Activated naive CD4-positive, alpha-beta T cell treated with Interleukin-2 at 50 U/mL for 16 hours (primary cell): ENCODE measurements around the gene FOXJ2.
"Not testable (repeated sequence)": the region's sequence is repeated elsewhere in the genome, so short reads cannot be mapped to it uniquely, and the experiment has no call there.

Source experiments
- DNase-seq: peaks from one replicate; pipeline ENCODE4 v3.0.0-alpha.2; 2020

FOXJ2 gene

DNA sequence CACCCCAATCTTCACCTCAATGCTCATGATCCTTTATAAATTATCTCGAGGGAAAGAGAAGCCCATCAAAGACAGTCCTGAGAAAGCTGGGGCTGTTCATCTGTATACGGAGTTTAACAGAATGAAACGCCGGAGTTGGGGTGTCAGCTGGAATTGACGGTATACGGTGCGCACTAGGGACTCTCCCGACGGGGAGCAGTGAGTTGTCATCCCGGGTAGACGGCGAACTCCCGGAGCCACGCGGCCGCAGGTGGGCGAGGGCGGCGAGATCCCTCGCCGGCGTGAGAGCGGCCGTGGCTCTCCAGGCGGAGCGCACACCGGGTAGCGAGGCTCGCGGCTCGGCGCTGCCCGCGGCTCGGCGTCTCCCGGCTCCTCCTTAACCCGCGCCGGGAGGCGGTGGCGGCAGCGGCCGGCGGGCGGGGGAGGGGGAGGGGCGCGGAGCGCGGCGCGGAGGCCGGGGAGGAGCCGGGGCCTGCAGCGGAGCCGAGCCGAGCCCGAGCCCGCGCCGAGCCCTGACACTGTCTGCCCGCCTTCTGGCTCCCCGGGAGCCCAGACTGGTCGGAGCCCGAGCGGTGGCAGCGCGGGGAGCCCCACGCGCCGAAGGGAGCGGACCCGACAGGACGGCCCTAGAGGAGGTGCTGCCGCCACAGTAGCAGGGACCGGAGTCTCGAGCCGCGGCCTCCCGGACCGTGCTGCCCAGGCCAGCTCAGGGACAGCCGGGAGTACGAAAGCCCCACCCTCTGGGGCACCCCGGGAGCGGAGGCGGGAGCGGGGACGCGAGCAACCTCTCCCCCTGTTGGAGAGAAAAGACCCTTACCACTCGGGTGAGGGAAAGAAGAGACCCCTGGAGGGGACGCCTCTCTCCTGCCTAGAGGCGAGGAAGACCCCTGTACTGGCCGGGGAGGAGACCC, at the start of gene FOXJ2:
Gene FOXJ2, plus strand, starts transcription at position 475 of the 911 bp plus-strand sequence. CDS start 7,117 bp downstream, outside the sequence.
- peak; percentile 83 for DNase-seq

DNA sequence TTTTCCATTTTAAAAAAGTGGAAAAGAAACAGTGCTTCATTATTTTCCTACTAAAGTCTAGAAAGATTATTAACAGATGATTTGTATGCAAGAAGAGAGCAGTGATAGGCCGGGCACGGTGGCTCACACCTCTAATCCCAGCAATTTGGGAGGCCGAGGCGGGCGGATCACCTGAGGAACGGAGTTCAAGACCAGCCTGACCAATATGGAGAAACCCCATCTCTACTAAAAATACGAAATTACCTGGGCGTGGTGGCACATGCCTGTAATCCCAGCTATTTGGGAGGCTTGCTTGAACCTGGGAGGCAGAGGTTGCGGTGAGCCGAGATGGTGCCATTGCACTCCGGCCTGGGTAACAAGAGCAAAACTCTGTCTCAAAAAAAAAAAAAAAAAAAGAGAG, 49.5 kb upstream of the FOXJ2 start:
- not testable (repeated sequence) for DNase-seq

DNA sequence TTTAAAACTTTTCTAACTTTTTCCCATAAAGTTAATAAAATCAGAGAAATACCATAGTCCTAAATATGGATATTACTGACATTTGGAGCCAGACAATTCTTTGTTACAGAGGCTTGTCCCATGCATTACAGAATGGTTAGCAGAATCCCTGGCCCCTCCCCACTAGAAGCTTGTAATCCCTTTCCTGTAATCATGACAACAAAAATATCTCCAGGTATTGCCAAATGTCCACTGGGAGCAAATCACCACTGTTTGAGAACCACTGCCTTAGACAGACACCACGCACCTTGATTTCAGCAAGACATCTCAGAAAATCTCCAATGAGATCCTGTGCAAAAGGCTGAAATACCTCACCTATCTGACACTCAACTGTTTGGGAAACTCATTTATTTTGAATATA, 49.1 kb upstream of the FOXJ2 start:
- DNase-seq = not testable (repeated sequence)

DNA sequence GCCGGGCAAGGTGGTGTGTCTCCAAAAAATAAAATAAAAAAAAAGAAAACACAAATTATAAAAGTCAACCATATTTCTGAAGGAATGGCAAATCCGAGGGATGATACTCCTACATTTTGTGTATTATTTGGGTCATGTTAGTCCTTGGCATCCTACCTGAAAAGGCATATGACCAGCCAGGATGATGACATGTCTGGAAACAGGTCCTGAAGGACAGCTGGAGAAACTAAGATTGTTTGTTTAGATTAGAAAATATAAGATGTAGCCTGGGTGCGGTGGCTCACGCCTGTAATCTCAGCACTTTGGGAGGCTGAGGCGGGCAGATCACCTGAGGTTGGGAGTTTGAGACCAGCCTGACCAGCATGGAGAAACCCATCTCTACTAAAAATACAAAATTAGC, 47.6 kb upstream of the FOXJ2 start:
- no peak for DNase-seq

DNA sequence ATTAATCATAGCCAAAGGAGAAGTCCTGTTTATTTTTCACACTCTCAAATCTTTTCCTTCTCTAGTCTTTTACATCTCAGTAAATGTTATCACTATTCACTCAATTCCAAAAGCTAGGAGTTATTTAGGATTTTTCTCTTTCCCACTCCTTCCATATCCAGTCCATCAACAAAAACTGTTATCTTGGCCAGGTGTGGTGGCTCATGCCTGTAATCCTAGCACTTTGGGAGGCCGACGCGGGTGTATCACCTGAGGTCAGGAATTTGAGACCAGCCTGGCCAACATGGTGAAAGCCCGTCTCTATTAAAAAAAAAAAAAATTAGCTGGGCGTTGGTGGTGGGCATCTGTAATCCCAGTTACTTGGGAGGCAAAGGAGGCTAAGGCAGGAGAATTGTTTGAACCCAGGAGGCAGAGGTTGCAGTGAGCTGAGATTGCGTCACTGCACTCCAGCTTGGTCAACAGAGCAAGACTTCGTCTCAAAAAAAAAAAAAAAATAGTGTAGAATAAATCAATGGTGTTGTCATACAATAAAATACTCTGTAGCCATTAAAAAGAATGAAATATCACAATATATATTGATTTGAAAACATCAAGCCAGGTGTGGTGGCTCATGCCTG, 46.6 kb upstream of the FOXJ2 start:
- no peak for DNase-seq

DNA sequence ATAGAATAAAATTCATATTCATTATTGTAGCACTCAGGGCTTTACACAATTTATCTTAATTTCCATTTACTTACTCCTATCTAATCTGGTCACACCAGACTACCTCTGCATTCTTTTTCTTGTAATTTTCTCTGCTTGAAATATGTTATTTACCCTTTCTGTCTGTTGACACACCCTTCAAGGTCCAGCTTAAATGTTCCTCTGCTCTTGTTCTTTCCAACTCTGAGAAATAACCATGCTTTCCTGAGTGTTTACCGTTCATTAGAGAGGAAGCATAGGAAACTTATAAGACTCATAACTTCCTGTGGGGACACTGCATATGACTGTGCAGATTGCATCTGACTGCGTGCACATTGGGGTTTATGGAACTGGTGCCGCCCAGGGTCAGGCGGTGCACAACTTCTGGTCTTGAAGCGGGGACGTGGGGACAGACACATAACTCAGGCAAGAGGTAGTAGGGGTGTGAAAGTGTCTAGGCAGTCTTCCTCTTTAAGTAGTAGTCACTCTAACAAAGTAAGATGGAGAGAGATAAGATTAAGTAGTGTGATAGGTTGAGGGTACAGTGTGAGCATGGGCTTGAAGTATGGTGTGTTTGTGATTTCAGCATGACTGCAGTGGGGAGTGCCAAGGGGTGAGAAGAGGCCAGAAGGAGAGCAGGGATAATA, 42.6 kb upstream of the FOXJ2 start:
- peak; percentile 78 for DNase-seq

DNA sequence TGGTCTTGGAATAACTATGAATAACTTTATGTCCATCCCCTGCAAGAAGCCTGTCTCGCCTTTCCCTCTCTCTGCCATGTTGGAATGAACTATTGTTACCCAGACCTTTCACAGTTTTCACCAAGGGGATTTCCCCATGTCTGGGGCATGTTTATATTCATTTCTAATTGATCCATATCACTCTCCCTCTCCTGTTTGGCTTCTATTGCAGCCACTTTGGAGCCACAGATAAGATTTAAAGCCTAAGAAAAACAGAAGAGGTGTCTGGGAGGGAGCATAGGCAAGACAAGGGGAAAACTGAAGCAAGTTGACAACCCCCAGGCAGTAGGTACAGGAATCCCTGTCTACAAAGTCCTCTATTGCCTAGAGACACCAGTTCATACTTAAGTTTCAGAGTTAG, 41.0 kb upstream of the FOXJ2 start:
- DNase-seq = no peak

DNA sequence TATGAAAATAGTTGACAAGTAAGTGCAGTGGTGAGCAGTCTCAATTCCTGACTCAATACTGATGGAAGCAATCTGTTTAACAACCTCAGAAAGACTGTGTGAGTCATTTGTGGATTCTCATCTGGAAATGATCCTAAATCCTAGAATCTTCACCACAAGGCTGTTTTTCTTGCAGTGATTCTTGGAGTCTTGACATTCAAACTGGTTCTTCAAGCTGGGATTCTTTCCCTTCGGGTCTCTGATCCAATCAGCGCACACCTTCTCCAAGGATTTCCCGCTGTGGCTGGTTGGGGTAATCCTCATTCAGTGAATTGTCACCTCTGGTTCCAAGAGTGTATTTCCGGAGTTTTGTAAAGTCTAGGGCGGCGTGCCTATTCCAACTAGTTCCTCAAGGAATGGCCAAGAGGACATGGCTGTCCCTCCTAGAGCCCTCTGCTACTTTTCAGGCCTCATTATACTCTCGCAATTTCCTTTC, 37.7 kb upstream of the FOXJ2 start:
- DNase-seq = no peak

DNA sequence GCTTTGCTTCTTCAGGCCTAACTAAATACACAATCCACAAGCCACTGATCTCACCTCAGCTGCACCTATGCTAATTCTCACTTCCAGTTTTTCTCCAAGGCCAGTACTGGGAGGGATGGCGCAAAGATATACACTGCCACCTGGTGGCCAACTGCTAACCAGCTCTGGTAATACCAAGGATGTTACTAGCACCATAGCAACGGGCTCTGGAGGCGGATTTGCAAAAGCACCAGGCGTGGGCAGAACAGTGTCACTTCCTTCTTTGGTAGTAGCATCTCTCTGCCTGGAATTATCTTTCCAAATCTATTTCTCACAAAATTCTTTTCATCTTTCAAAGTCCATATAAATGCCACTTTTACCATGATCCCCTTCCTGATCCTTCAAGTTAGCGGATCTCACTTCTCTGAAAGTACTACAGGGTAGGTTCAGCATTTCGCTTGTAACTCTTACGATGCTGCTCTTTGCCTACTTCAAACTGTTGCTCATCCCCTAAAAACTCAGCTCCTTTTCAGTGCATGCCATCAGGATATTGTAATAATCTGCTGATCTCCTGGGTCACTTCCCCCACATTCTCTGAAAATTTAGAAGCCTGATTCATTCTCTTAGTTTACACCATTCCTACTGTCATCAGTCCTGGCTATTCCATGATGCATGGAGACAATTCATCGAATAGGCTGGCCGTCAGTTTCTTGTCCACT, 37.1 kb upstream of the FOXJ2 start:
- DNase-seq = peak; percentile 86

DNA sequence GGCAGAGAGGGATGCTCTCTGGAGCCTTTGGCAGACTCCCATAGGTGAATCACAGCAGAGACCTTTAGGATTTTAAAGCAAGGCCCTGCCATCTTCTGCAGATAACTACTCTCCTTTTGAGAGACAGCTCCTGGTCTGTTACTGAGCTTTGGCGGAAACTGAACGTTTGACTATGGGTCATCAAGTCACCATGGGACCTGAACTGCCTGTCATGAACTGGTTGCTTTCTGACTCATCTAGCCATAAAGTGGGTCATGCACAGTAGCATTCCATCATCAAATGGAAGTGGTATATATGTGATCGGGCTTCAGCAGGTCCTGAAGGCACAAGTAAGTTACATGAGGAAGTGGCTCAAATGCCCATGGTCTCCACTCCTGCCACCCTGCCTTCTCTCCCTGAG, 31.7 kb upstream of the FOXJ2 start:
- not testable (repeated sequence) for DNase-seq

DNA sequence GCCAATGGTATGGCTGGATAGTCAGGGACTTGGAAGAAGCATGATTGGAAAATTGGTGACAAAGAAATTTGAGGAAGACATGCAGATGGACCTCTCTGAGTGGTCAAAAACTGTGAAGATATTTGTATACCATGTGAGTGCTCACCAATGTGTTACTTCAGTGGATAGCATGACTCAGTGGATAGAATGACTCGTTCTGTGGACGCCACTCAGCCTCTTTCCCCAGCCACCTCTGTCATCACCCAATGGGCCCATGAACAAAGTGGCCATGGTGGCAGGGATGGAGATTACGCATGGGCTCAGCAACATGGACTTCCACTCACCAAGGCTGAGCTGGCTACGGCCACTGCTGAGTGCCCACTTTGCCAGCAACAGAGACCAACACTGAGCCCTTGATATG, 31.0 kb upstream of the FOXJ2 start:
- DNase-seq = not testable (repeated sequence)

DNA sequence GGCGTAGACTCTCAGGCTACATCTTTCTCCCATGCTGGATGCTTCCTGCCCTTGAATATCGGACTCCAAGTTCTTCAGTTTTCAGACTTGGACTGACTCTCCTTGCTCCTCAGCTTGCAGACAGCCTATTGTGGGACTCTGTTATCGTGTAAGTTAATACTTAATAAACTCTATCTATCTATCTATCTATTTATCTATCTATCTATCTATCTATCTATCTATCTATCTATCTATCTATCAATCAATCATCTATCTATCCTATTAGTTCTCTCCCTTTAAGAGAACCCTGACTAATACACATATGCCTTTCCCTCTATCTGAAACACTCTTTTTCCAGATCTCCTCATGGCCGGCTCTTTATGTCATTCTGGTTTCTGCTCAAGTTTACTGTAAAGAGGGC, 27.6 kb upstream of the FOXJ2 start:
- not testable (repeated sequence) for DNase-seq

DNA sequence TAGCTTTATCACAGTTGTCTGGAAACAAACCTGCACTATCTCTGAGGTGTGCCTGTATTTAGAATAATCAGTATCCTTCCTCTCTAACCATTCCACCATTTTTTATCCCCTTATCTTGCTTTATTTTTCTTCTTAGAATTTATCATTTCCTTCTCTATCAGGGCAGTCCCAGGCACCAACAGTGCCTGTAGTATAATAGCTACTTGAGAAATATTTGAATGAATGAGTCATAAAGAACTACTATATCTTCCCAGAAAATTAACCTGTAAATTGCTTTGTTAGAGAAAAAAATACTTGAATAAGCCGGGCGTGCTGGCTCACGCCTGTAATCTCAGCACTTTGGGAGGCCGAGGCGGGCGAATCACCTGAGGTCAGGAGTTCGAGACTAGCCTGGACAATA, 21.2 kb upstream of the FOXJ2 start:
- no peak for DNase-seq

DNA sequence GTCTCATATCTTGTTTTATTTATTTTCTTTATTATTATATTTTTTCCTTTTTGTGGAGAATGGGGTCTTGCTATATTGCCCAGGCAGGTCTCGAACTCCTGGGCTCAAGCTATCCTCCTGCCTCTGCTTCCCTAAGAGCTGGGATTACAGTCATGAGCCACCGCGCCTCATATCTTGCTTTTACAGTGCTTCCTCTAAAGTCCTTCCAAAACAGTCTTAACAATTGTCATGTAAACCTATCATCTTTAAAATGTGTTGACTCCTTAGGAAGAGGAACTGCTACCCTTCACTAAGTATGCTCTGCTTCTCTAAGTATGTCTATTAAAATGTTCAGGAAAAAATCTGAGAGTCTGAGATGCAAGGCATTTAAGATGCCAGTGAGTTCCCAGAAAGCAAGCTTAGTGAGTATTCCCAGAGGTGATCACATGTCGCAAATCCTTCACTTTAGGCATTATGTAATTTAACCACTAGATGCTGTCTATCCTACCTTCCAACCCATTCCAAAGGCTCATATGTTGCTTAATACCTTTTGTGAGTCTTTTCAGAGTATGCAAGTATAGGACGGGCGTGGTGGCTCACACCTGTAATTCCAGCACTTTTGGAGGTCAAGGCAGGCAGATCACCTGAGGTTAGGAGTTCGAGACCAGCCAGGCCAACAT, 19.7 kb upstream of the FOXJ2 start:
- no peak for DNase-seq

DNA sequence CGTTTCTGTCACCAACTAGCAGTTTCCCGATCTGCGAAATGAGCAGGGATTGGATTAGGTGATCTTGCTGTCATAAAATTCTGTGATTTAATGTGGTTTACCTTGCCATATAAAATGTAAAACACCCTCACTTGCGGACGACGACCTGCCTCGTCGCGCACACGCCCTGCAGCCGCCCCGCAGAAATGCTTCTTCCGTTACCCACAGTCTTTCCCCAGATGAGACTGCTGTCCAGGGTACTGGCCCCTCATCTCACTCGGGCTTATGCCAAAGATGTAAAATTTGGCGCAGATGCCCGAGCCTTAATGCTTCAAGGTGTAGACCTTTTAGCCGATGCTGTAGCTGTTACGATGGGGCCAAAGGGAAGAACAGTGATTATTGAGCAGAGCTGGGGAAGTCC, 17.7 kb upstream of the FOXJ2 start:
- DNase-seq = no peak

DNA sequence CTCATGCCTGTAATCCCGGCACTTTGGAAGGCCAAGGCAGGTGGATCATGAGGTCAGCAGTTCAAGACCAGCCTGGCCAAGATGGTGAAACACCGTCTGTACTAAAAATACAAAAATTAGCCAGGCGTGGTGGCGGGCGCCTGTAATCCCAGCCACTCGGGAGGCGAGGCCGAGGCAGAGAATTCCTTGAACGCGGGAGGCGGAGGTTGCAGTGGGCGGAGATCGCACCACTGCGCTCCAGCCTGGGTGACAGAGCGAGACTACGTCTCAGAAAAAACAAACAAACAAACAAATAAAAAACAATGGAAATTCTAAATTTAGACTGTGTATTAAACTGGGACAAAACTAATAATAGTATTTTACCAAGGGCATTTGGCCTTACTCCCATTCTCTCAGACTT, 14.3 kb upstream of the FOXJ2 start:
- not testable (repeated sequence) for DNase-seq

DNA sequence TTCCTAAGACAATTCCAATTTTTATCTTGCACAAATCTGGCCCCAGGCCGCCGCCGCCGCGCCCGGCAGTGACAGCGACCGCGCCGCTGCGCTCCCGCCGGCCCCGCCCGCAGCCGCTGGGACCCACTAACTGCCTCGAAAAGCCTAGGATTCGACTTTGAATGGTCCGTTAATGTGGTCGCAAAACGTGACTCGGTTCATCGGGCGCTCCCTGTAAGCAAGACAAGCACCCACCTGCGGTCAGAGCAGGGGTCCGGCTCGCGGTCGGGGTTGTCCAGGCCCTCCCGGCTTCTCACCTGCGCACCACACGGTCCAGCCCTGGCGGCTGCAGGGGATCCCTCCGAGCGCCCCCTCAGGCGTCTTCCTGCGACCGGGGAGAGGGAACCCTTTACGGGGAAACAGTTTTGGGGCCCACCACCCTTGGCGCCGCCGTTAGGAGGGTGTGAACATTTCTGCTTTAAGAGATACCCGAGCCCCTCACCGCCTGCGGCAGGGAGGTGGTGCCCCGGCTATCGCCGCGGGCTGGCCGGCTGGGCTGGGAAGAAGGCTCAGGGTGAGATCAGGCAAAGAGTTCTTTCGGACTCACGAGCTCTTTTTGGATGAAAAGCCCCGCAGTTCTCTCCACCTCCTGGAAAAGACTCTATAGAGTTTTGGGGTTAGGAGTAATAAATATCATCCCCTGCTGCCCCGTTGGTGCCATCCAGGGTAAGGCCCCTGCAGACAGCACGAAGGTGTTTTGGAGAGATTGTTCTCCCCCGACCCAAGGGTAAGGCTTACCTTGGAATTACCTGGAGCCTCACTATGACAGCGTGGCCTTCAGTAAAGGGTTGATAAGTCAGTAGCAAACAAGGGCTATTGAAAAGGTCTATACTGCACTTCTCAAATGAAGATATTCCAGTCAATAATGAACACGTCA, 13.6 kb upstream of the FOXJ2 start:
- no peak for DNase-seq

DNA sequence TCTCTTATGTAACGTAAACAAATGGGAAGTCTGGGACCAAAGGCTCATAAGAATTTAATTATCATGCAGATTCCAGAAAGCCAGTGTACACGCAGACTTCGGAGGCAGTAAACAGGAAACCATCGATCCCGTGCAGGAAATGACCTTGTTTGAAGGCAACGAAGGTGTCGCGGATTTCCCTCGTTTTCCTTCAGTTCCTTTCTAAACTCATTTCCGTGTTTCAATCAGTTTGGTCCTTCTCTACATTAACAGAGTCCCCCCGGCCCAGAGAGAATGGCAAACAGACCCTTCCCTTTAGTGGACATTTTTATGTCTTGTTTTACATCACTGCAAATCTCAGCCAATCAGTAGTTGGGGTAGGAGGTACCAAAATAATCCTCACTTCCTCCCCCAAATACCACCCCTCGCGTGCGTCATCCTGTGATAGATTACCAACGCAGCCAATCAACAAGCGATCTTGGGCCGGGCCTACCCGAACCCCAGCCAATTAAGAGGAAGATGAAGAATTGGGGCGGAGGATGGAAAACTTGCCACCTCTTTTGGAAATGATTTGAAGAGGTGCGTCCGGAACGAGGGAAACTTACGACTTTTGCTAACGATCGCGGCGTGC, 6.1 kb upstream of the FOXJ2 start:
- peak; percentile 96 for DNase-seq

DNA sequence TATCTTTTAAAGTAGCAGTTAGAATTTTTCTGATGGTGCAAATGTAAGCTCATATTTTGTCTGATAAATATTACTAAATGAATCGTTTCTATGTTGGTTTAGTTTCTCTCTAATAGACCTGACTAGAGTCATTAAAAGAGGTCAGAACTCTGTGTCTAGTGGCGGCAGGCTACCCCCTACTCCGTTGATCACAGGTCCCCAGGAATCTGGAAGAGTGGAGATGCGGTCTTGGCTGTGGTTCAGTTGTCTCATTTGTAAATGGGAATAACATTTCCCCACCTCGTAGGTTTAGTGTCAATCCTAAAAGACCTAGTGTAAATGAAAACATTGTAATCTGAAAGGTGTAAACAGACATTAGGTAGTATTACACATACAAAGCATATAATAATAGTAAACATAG, 4.7 kb upstream of the FOXJ2 start:
- no peak for DNase-seq

DNA sequence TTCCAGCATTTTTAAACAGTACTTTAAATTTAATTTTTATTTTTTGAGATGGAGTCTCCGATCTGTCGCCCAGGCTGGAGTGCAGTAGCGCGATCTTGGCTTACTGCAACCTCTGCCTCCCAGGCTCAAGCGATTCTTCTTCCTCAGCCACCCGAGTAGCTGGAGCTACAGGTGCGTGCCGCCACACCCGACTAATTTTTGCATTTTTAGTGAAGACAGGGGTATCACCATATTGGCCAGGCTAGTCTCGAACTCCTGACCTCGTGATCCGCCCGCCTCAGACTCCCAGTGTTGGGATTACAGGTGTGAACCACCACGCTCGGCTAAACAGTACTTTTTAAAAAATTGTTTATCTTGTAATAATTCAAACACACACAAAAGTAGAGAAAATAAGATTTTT, 4.2 kb upstream of the FOXJ2 start:
- DNase-seq = no peak

DNA sequence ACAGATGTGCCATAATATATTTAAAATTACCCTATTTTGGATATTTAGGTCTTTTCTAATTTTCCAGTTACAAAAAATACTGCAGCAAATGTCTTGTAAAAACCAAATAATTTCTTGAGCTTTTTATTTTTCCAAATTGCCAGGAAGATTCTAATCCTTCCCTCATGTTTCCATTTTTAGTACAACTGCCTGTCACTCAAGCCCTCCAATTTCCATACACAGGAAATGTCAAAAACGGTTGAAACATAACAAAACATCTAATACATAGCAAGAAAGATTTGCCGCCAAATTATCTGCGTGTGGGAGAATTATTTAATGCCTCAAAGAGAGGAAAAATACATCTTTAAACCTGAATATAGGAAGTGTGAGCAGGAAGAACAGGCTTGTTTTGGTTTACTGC, 2.3 kb upstream of the FOXJ2 start:
- DNase-seq = no peak
